ENCODE results near the gene CD200.
"Not testable (repeated sequence)": the region's sequence is repeated elsewhere in the genome, so short reads cannot be mapped to it uniquely, and the experiment has no call there.

Gene CD200

GRCh38 chr3:112362221-112362620 lies 29.3 kb downstream of the CD200 start:
- no peak for DNase-seq

- DNase-seq, result no peak
Measured at GRCh38 chr3:112364291-112364690, 31.3 kb downstream of the CD200 start.

- no peak for DNase-seq
Measured at GRCh38 chr3:112365035-112365434, 32.1 kb downstream of the CD200 start.

- DNase-seq, result peak; percentile 7
Measured at GRCh38 chr3:112365636-112366035, 32.7 kb downstream of the CD200 start.

- DNase-seq, result no peak
Measured at GRCh38 chr3:112366522-112366921, 33.6 kb downstream of the CD200 start.

- DNase-seq, result no peak
Measured at GRCh38 chr3:112371569-112371968, 38.6 kb downstream of the CD200 start.

- DNase-seq, result no peak
Measured at GRCh38 chr3:112372396-112372795, 39.4 kb downstream of the CD200 start.

- no peak for DNase-seq
Measured at GRCh38 chr3:112373476-112373875, 40.5 kb downstream of the CD200 start.

GRCh38 chr3:112373924-112374323 lies 41.0 kb downstream of the CD200 start:
- no peak for DNase-seq

GRCh38 chr3:112374333-112374734 lies 41.4 kb downstream of the CD200 start:
- no peak for DNase-seq

GRCh38 chr3:112375117-112375516 lies 42.2 kb downstream of the CD200 start:
- DNase-seq, result no peak

- DNase-seq, result no peak
Measured at GRCh38 chr3:112376241-112376911, 43.4 kb downstream of the CD200 start.

GRCh38 chr3:112376992-112377391 lies 44.0 kb downstream of the CD200 start:
- no peak for DNase-seq

- no peak for DNase-seq
Measured at GRCh38 chr3:112377568-112378071, 44.7 kb downstream of the CD200 start.

- DNase-seq, result not testable (repeated sequence)
Measured at GRCh38 chr3:112378347-112378746, 45.4 kb downstream of the CD200 start.

GRCh38 chr3:112379020-112379690 lies 46.2 kb downstream of the CD200 start:
- no peak for DNase-seq

- DNase-seq, result no peak
Measured at GRCh38 chr3:112381673-112382542, 49.0 kb downstream of the CD200 start.

GRCh38 chr3:112382543-112383160 lies 49.7 kb downstream of the CD200 start:
- no peak for DNase-seq

- no peak for DNase-seq
Measured at GRCh38 chr3:112384769-112385168, 51.8 kb downstream of the CD200 start.

- no peak for DNase-seq
Measured at GRCh38 chr3:112388972-112389371, 56.0 kb downstream of the CD200 start.

- no peak for DNase-seq
Measured at GRCh38 chr3:112389961-112390360, 57.0 kb downstream of the CD200 start.

GRCh38 chr3:112390783-112391641 lies 58.1 kb downstream of the CD200 start:
- peak; percentile 10 for DNase-seq
